ENCODE data around the gene FRMD5. TPM values are rescaled to one million over a fixed set of nuclear protein-coding genes. Genes with fewer than 3 reads are reported as not detected.

FRMD5 gene
- total and polyA plus RNA-seq, 2 donors from 2014 or later = 0.32 to 0.41 TPM

DNA sequence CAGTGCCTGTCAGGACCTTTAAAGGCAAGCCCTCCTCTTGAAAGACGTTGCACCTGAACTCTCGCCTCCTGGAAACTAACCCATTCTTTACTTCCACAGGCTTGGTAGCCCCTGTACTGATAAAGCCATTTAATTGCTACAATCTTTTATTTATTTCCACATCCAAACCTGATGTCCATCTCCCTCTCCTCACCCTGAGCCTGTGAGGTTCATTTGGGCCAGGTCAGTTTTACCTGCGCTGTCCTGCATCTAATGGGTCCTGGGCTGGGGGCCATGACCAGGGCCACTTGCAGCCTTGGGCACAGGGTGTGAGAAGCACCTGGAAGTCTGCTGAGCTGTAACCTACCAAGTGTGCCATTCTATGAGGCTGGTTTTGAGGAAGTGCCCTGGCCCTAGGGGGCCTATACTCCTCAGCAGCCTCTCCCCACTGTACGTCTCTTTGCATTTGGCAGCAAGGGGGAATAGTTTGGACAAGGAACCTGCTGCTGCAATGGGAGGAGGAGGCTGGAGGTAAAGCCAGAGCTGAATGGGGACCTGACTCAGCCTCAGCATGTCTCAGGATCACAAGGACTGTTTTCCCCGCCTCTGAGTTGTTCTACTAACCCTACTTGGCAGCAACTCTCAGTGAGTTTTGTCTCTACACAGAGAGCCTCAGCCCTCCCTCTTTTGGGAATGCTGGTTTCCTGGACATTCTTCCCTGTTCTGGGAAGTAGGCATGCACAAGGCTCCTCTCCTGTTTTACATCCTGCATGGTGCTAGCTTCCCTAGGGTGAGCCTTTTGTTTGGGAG is 314.5 kb downstream of the FRMD5 start:
- FAIRE-seq (no peak), DNase-seq (peak in 1 of 5 donors; percentile 12)
- H3K4me1 ChIP-seq (ENCODE audit: control insufficient read depth in 2 of 3, insufficient read depth in 2 of 3, low read depth in 1 of 3, low read length in 3 of 3) = no peaks in the 10 kb centered on the region
- H3K9ac ChIP-seq (ENCODE audit: low read length in 3 of 3) = no peak overlapping the region
- H3K4me3 ChIP-seq (ENCODE audit: low read length in 3 of 3) = no peak overlapping the region
- intact Hi-C loops (cut with DNase I) = no loop called here
- H3K27ac ChIP-seq (ENCODE audit: low read depth in 2 of 2, low read length in 2 of 2) = no peak overlapping the region
- no peaks in the 10 kb centered on the region for H3K36me3 ChIP-seq (ENCODE audit: control insufficient read depth in 2 of 3, insufficient read depth in 3 of 3, low read length in 3 of 3)
- H3K27me3 ChIP-seq (ENCODE audit: control insufficient read depth, insufficient read depth, low read length) = no peaks in the 10 kb centered on the region
- TF ChIP-seq, protein P1, sequence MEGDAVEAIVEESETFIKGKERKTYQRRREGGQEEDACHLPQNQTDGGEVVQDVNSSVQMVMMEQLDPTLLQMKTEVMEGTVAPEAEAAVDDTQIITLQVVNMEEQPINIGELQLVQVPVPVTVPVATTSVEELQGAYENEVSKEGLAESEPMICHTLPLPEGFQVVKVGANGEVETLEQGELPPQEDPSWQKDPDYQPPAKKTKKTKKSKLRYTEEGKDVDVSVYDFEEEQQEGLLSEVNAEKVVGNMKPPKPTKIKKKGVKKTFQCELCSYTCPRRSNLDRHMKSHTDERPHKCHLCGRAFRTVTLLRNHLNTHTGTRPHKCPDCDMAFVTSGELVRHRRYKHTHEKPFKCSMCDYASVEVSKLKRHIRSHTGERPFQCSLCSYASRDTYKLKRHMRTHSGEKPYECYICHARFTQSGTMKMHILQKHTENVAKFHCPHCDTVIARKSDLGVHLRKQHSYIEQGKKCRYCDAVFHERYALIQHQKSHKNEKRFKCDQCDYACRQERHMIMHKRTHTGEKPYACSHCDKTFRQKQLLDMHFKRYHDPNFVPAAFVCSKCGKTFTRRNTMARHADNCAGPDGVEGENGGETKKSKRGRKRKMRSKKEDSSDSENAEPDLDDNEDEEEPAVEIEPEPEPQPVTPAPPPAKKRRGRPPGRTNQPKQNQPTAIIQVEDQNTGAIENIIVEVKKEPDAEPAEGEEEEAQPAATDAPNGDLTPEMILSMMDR (IDR thresholded peaks at IDR 0.05; ENCODE audit: borderline replicate concordance, extremely low read depth, insufficient read depth) = no peak
- H3K9me3 ChIP-seq (ENCODE audit: control insufficient read depth in 2 of 3, insufficient read depth in 1 of 3, low read length in 3 of 3) = no peaks in the 10 kb centered on the region

DNA sequence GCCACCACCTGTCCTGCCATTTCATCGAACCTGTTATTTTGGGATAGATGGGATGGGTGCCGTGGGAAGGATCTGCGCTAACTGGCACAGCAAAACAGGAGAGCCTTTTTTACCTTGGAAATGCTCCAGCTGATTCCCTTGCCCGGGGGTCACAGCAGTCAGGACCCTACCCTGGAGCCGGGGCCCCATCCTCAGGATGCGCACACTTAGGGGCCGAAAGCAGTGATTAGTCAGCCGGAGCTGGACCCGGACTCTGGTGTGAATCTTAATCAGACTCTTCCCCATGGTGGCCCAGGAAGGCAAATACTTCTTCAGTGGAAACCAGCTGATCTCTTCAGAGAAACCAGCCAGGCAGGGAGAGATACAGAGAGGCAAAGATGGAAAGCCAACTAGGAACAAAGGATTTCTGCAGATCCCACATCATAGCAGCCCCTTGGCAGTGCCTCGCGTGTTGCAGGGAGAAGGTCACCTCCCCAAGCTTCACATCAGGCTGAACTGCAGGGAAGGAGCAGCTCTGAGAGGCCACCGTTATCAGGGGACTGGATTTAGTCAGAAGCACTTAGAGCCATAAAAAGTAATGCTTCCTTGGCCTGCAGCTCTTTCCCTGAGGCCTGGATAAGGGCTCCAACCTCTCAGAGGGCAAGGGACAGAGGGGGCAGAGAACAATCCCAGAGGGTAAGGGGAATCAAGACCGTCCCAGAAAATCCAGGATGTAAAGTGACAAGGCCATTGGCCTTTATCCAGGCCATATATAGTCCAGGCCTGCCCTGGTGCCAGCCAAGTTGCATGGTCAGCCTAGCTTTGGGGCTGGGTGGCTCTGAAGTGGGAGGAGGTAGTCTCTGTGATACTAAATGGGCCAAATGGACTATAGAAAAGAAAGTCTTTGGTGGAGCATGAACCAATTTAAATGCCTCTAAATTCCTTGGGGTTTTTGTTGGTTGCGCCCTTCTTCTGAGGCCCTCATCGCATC is 315.4 kb downstream of the FRMD5 start:
- H3K36me3 ChIP-seq (ENCODE audit: control insufficient read depth in 2 of 3, insufficient read depth in 3 of 3, low read length in 3 of 3) = no peaks in the 10 kb centered on the region

DNA sequence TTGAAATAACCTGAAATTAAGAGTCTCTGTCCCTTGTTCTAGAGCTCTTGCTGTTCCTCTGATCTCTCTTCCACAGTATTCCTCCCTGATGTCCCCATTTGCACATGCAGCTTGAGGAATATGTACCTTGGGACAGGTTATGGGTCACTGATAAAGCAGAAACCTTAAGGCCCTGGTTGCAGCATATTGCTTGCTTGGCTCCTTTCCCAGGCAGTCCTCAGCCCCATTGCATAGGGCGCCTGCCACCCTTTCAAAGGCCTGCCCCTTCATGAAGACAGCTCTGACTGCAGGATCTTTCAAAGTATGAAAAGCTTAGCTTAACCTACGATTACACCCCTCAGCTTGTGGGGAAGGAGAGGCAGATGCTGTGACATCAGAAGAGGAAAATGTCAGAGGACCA is 316.6 kb downstream of the FRMD5 start:
- Histone ChIP-seq H3K9ac (ENCODE audit: low read length in 3 of 3) (no peak overlapping the region), H3K4me3 (ENCODE audit: low read length in 3 of 3) (no peak overlapping the region), H3K27me3 (ENCODE audit: control insufficient read depth, insufficient read depth, low read length) (no peaks in the 10 kb centered on the region), H3K4me1 (ENCODE audit: control insufficient read depth in 2 of 3, insufficient read depth in 2 of 3, low read depth in 1 of 3, low read length in 3 of 3) (no peaks in the 10 kb centered on the region), H3K36me3 (ENCODE audit: control insufficient read depth in 2 of 3, insufficient read depth in 3 of 3, low read length in 3 of 3) (no peaks in the 10 kb centered on the region), H3K27ac (ENCODE audit: low read depth in 2 of 2, low read length in 2 of 2) (no peak overlapping the region), H3K9me3 (ENCODE audit: control insufficient read depth in 2 of 3, insufficient read depth in 1 of 3, low read length in 3 of 3) (no peaks in the 10 kb centered on the region)
- TF ChIP-seq, protein P1 (IDR thresholded peaks at IDR 0.05; ENCODE audit: borderline replicate concordance, extremely low read depth, insufficient read depth) = no peak
- intact Hi-C loops (cut with DNase I) = no loop called here
- DNase-seq (no peak), FAIRE-seq (no peak)

More for the DNA sequence above, 315.4 kb downstream of the FRMD5 start:
- no peak overlapping the region for H3K4me3 ChIP-seq (ENCODE audit: low read length in 3 of 3)
- no peak for FAIRE-seq
- H3K27me3 ChIP-seq (ENCODE audit: control insufficient read depth, insufficient read depth, low read length) = no peaks in the 10 kb centered on the region
- H3K4me1 ChIP-seq (ENCODE audit: control insufficient read depth in 2 of 3, insufficient read depth in 2 of 3, low read depth in 1 of 3, low read length in 3 of 3) = no peaks in the 10 kb centered on the region
- H3K9ac ChIP-seq (ENCODE audit: low read length in 3 of 3) = no peak overlapping the region
- TF ChIP-seq, protein P1 (IDR thresholded peaks at IDR 0.05; ENCODE audit: borderline replicate concordance, extremely low read depth, insufficient read depth) = no peak
- intact Hi-C loops (cut with DNase I) = no loop called here
- DNase-seq = peak in 1 of 5 donors; percentile 12
- H3K27ac ChIP-seq (ENCODE audit: low read depth in 2 of 2, low read length in 2 of 2) = no peak overlapping the region
- H3K9me3 ChIP-seq (ENCODE audit: control insufficient read depth in 2 of 3, insufficient read depth in 1 of 3, low read length in 3 of 3) = no peaks in the 10 kb centered on the region
